Effector memory CD4-positive, alpha-beta T cell (primary cell): Measurements from ENCODE around the gene KLHL29.

Experiments used
- DNase-seq, 3 donors: peaks; one replicate each; pipeline ENCODE4 v3.0.0-alpha.2; 2020
- H3K27ac ChIP-seq: 2 replicates; pipeline ENCODE4 v1.7.0; 2013; ENCODE audit warnings: mild to moderate bottlenecking, low read length, moderate library complexity; ENCODE audit not compliant: insufficient read depth, poor library complexity, severe bottlenecking
- H3K27me3 ChIP-seq: replicated peaks from 2 replicates; pipeline ENCODE4 v1.7.0; 2013; ENCODE audit warnings: mild to moderate bottlenecking, low read length; ENCODE audit not compliant: insufficient read depth, control insufficient read depth, poor library complexity, severe bottlenecking
- H3K36me3 ChIP-seq: 2 replicates; pipeline ENCODE4 v1.7.0; 2013; ENCODE audit warnings: mild to moderate bottlenecking, low read length, moderate library complexity; ENCODE audit not compliant: control insufficient read depth, insufficient read depth
- H3K4me1 ChIP-seq: 2 replicates; pipeline ENCODE4 v1.7.0; 2013; ENCODE audit warnings: low read length, mild to moderate bottlenecking; ENCODE audit not compliant: control insufficient read depth, insufficient read depth, poor library complexity, severe bottlenecking
- H3K4me3 ChIP-seq: 2 replicates; pipeline ENCODE4 v1.7.0; 2013; ENCODE audit warnings: low read length, low read depth, mild to moderate bottlenecking; ENCODE audit not compliant: insufficient read depth, poor library complexity, severe bottlenecking
- H3K9me3 ChIP-seq: 2 replicates; pipeline ENCODE4 v1.7.0; 2013; ENCODE audit warnings: mild to moderate bottlenecking, low read length, moderate library complexity; ENCODE audit not compliant: control insufficient read depth

KLHL29 gene

DNA sequence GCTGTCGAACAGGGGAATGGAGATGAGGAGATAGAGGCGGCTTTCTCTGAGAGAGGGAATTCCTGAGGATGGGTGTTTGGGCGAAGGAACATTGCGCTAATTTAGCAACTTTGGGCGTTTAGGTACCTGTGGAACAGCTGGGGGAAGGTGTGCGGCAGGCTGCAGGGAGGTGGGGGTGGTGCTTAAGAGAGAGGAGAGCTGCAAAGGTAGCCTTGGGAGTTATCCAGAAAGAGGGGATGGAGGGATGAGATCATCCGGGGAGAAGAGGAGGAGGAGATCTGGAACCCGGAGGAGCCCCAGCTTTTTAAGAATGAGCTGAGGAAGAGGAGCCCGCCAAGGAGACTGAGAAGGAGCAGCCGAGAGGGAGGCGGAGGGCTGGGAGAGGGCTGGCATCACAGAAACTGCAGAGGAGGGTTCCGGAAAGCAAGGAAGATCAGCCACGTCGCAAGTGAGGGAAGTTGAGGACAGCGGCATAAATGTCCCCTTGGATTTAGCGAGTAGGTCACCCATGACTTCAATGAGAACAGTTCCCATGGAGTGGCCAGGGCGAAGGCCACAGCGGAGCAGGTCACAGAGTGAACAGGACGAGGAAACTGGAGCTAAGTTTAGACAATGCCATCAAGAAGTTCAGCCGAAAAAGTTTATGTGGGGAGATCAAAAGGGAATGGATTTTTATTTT is 174.7 kb downstream of the KLHL29 start:
- Histone ChIP-seq H3K4me3 (no peak overlapping the region), H3K27me3 (no peaks in the 10 kb centered on the region), H3K4me1 (no peaks in the 10 kb centered on the region), H3K9me3 (no peaks in the 10 kb centered on the region), H3K36me3 (no peaks in the 10 kb centered on the region), H3K27ac (no peak overlapping the region)
- DNase-seq: no peak

- DNase-seq: no peak
- H3K9me3 ChIP-seq: no peaks in the 10 kb centered on the region
- no peak overlapping the region for H3K27ac ChIP-seq
- H3K27me3 ChIP-seq: no peaks in the 10 kb centered on the region
- no peak overlapping the region for H3K4me3 ChIP-seq
- no peaks in the 10 kb centered on the region for H3K36me3 ChIP-seq
- no peaks in the 10 kb centered on the region for H3K4me1 ChIP-seq
These were observed 176.1 kb downstream of the KLHL29 start for GRCh38 chr2:23561088-23561487.

DNA sequence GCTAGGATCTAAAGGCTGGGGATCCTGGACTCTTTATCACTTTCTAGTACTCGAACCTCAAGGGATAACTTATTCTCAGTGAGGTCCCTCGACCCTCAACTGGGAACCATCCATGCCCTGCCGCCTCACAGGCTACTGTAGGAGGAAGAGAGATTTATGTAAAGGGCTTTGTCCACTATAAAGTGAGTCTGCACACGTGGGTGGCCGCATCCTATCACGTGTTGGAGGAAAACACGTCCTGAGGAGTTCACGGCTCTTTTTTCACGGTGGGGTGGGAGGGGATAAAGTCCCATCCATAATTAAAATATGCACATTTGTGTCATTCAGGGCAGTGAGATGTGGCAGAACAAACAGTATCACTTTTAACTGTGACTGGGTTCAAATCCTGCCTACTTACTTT is 176.6 kb downstream of the KLHL29 start:
- Histone ChIP-seq H3K4me3 (no peak overlapping the region), H3K36me3 (no peaks in the 10 kb centered on the region), H3K4me1 (no peaks in the 10 kb centered on the region), H3K27me3 (no peaks in the 10 kb centered on the region), H3K9me3 (no peaks in the 10 kb centered on the region), H3K27ac (no peak overlapping the region)
- no peak for DNase-seq

DNA sequence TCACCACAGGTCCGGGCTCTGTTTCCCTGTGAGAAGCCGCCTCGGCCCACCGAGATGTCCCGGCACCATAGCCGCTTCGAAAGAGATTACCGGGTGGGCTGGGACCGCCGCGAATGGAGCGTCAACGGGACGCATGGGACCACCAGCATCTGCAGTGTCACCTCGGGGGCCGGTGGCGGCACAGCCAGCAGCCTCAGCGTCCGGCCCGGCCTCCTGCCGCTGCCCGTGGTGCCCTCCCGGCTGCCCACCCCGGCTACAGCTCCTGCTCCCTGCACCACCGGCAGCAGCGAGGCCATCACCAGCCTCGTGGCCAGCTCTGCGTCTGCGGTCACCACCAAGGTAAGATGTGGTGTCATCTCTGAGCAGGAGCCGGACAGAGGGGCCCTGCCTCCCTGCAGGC is 177.2 kb downstream of the KLHL29 start:
- Histone ChIP-seq H3K4me3 (no peak overlapping the region), H3K4me1 (no peaks in the 10 kb centered on the region), H3K9me3 (no peaks in the 10 kb centered on the region), H3K36me3 (no peaks in the 10 kb centered on the region), H3K27ac (no peak overlapping the region), H3K27me3 (no peaks in the 10 kb centered on the region)
- no peak for DNase-seq

DNA sequence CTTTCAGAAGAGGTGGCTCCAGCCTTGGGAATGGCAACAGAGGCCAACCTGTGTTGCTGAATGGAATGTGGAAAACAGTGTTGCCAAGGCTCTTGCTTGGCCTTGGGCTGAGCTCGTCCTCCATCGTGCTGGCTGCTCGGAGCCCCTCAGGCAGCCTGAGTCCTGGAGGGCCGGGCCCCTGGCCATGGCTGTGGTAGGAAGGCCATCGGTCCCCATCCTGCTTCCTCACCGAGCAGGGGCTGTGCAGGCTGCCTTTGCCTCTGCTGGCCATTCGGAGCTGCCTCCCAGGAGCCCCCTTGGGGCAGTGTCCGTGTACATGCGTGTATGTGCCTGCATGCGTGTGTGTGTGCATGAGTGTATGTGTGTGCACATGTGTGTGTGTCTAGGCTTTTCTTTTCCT is 178.2 kb downstream of the KLHL29 start:
- no peak overlapping the region for H3K4me3 ChIP-seq
- no peaks in the 10 kb centered on the region for H3K9me3 ChIP-seq
- H3K27ac ChIP-seq: no peak overlapping the region
- H3K36me3 ChIP-seq: no peaks in the 10 kb centered on the region
- H3K4me1 ChIP-seq: no peaks in the 10 kb centered on the region
- no peak for DNase-seq
- H3K27me3 ChIP-seq: no peaks in the 10 kb centered on the region

DNA sequence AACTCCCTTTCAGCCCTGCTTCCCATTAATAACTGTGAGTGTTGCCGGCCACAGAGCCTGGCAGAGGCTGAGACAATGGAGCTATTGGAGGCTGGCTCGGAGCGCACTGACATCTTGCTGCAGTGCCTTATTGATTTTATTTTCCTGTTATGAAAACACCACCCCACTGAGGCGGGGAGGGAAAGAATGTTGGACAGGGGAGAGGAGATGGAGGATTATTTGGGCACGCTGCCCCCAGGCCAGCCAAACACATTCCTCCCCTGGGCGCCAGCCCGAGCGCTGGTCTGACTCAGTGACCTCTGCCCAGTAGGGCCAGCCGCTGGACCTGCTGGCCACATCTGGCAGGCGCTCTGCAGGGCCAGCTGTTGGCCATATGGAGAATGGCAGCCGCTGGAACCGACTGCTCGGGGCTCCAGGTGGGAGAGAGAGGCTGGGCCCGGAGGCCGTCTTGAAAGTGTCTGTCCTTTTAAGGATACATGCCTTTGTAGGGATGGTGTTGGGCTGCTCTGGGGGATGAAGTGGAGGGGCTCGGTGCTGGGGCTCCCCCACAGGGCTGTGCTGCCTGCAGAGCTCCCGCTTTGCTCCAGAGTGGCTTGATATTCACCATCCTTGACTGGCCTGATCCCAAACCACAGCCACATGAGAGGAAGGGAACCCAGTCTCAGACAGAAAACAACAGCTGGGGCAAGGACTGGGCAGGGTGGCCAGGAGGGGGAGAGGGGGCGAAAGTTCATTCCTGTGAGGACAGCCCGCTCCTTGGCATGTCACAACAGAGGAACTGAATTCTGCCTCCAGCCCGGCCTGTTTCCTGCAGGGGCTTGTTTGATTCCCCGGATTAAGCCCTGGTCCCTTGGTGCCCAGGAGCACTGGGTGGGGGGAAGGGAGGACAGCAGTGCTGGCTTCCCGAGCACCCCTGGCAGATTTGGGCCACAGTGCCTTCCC is 179.0 kb downstream of the KLHL29 start:
- no peak for DNase-seq
- Histone ChIP-seq H3K27me3 (no peaks in the 10 kb centered on the region), H3K9me3 (no peaks in the 10 kb centered on the region), H3K4me3 (no peak overlapping the region), H3K27ac (no peak overlapping the region), H3K4me1 (no peaks in the 10 kb centered on the region), H3K36me3 (no peaks in the 10 kb centered on the region)

GRCh38 chr2:23564615-23564960 is 179.6 kb downstream of the KLHL29 start:
- Histone ChIP-seq H3K27ac (no peak overlapping the region), H3K36me3 (no peaks in the 10 kb centered on the region), H3K4me3 (no peak overlapping the region), H3K4me1 (no peaks in the 10 kb centered on the region), H3K9me3 (no peaks in the 10 kb centered on the region), H3K27me3 (no peaks in the 10 kb centered on the region)
- DNase-seq: no peak

GRCh38 chr2:23565374-23565773 is 180.4 kb downstream of the KLHL29 start:
- H3K9me3 ChIP-seq: no peaks in the 10 kb centered on the region
- no peak overlapping the region for H3K4me3 ChIP-seq
- no peaks in the 10 kb centered on the region for H3K4me1 ChIP-seq
- H3K27ac ChIP-seq: no peak overlapping the region
- H3K36me3 ChIP-seq: no peaks in the 10 kb centered on the region
- no peak for DNase-seq
- no peaks in the 10 kb centered on the region for H3K27me3 ChIP-seq

DNA sequence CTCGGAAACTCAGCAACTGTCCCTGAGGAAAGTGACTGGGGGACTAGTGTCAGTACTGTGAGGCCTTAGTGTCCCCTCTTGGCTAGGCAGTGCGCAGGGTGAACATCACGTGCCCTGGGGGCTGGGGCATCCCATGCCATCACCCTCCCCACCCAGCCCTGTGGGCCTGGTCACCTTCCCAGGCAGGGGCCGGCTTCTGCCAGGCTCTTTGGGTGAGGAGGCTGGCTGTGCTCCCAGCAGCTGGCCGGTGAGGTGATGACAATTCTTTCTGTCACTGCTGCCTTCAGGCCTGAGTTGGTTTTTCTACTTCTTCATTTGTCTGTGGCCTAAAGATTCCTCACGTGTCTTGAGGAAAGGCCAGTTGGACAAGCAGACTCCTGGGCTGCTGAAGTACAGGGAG is 180.8 kb downstream of the KLHL29 start:
- no peaks in the 10 kb centered on the region for H3K36me3 ChIP-seq
- DNase-seq: no peak
- H3K27ac ChIP-seq: no peak overlapping the region
- H3K4me3 ChIP-seq: no peak overlapping the region
- H3K4me1 ChIP-seq: no peaks in the 10 kb centered on the region
- no peaks in the 10 kb centered on the region for H3K27me3 ChIP-seq
- H3K9me3 ChIP-seq: no peaks in the 10 kb centered on the region
